H9 (cell line): ENCODE results near the gene RALGAPB. TPM values are rescaled to one million over a fixed set of nuclear protein-coding genes. Genes with fewer than 3 reads are reported as not detected.

ENCODE experiments used
- DNase-seq: peaks from one replicate; pipeline ENCODE4 v3.0.0-alpha.2; 2017
- H2AFZ ChIP-seq: one replicate; pipeline ENCODE4 v1.6.1; 2013; ENCODE audit warnings: mild to moderate bottlenecking, low read length, control low read depth, moderate library complexity
- H2AK5ac ChIP-seq: 2 replicates; pipeline ENCODE4 v1.6.1; 2013; ENCODE audit warnings: low read length, control low read depth, mixed read lengths; ENCODE audit not compliant: insufficient read length
- H2BK120ac ChIP-seq: one replicate; pipeline ENCODE4 v1.6.1; 2013; ENCODE audit warnings: low read depth, mild to moderate bottlenecking, low read length, control low read depth, inconsistent platforms; ENCODE audit not compliant: poor library complexity, severe bottlenecking
- H2BK12ac ChIP-seq: 2 replicates; pipeline ENCODE4 v1.6.1; 2013; ENCODE audit warnings: low read length, control low read depth, mixed read lengths, low read depth; ENCODE audit not compliant: insufficient read length
- H2BK15ac ChIP-seq: 2 replicates; pipeline ENCODE4 v1.6.1; 2013; ENCODE audit warnings: low read depth, low read length, control low read depth
- H2BK20ac ChIP-seq: one replicate; pipeline ENCODE4 v1.6.1; 2013; ENCODE audit warnings: low read depth, mild to moderate bottlenecking, low read length, control low read depth, inconsistent platforms; ENCODE audit not compliant: poor library complexity, severe bottlenecking
- H2BK5ac ChIP-seq: 2 replicates; pipeline ENCODE4 v1.6.1; 2013; ENCODE audit warnings: low read length, control low read depth, mixed read lengths; ENCODE audit not compliant: insufficient read length
- H3K14ac ChIP-seq: 2 replicates; pipeline ENCODE4 v1.6.1; 2013; ENCODE audit warnings: low read length, control low read depth; ENCODE audit not compliant: insufficient read depth
- H3K18ac ChIP-seq: 2 replicates; pipeline ENCODE4 v1.6.1; 2013; ENCODE audit warnings: low read depth, mild to moderate bottlenecking, mixed read lengths, low read length, control low read depth; ENCODE audit not compliant: insufficient read length
- H3K23ac ChIP-seq: 2 replicates; pipeline ENCODE4 v1.6.1; 2013; ENCODE audit warnings: low read length, control low read depth, mixed read lengths, low read depth; ENCODE audit not compliant: insufficient read length
- H3K23me2 ChIP-seq: 2 replicates; pipeline ENCODE4 v1.6.1; 2013; ENCODE audit warnings: low read depth, mild to moderate bottlenecking, mixed read lengths, low read length, control low read depth; ENCODE audit not compliant: insufficient read length, poor library complexity, severe bottlenecking
- H3K27ac ChIP-seq: 2 replicates; pipeline ENCODE4 v1.5.1; 2013; ENCODE audit warnings: low read length, control low read depth, mixed read lengths, low read depth; ENCODE audit not compliant: insufficient read length
- H3K27me3 ChIP-seq: 2 replicates; pipeline ENCODE4 v1.6.1; 2013; ENCODE audit warnings: low read length, control low read depth, inconsistent platforms; ENCODE audit not compliant: insufficient read depth
- H3K4ac ChIP-seq: 2 replicates; pipeline ENCODE4 v1.6.1; 2013; ENCODE audit warnings: low read depth, mild to moderate bottlenecking, control low read depth, inconsistent platforms, low read length, moderate library complexity
- H3K4me1 ChIP-seq: 2 replicates; pipeline ENCODE4 v1.6.1; 2013; ENCODE audit warnings: low read length, control low read depth, inconsistent platforms; ENCODE audit not compliant: insufficient read depth
- H3K4me2 ChIP-seq: 2 replicates; pipeline ENCODE4 v1.6.1; 2013; ENCODE audit warnings: low read length, control low read depth, mixed read lengths; ENCODE audit not compliant: insufficient read length, insufficient read depth
- H3K56ac ChIP-seq: 2 replicates; pipeline ENCODE4 v1.6.1; 2013; ENCODE audit warnings: low read depth, mild to moderate bottlenecking, mixed read lengths, low read length, control low read depth; ENCODE audit not compliant: insufficient read length
- H3K79me1 ChIP-seq: 2 replicates; pipeline ENCODE4 v1.6.1; 2013; ENCODE audit warnings: low read depth, mild to moderate bottlenecking, moderate library complexity, low read length, control low read depth, inconsistent platforms; ENCODE audit not compliant: insufficient read depth, poor library complexity, severe bottlenecking
- H3K79me2 ChIP-seq: 2 replicates; pipeline ENCODE4 v1.6.1; 2013; ENCODE audit warnings: low read length, control low read depth, inconsistent platforms; ENCODE audit not compliant: insufficient read depth
- H3K9ac ChIP-seq: 2 replicates; pipeline ENCODE4 v1.6.1; 2013; ENCODE audit warnings: low read length, control low read depth, mixed read lengths; ENCODE audit not compliant: insufficient read length; ENCODE audit errors: extremely low read depth
- H3K9me3 ChIP-seq: one replicate; pipeline ENCODE4 v1.6.1; 2013; ENCODE audit warnings: low read depth, low read length, inconsistent platforms; ENCODE audit not compliant: control insufficient read depth
- H3T11ph ChIP-seq: one replicate; pipeline ENCODE4 v1.6.1; 2013; ENCODE audit warnings: mild to moderate bottlenecking, low read length, control low read depth, inconsistent platforms
- H4K20me1 ChIP-seq: one replicate; pipeline ENCODE4 v1.6.1; 2013; ENCODE audit not compliant: control insufficient read depth, insufficient read length, insufficient read depth
- H4K5ac ChIP-seq: 2 replicates; pipeline ENCODE4 v1.6.1; 2013; ENCODE audit warnings: low read depth, mild to moderate bottlenecking, mixed read lengths, low read length, control low read depth; ENCODE audit not compliant: insufficient read length
- H4K8ac ChIP-seq: replicated peaks from 2 replicates; pipeline ENCODE4 v1.6.1; 2013; ENCODE audit warnings: low read length, control low read depth, mixed read lengths, low read depth; ENCODE audit not compliant: insufficient read length
- H4K91ac ChIP-seq: 2 replicates; pipeline ENCODE4 v1.6.1; 2013; ENCODE audit warnings: low read depth, mild to moderate bottlenecking, moderate library complexity, mixed read lengths, low read length, control low read depth; ENCODE audit not compliant: insufficient read length
- H3K27ac Mint-ChIP-seq, 3 experiments: 2 replicates in 2 of 3; 3 replicates in 1 of 3; pipeline ENCODE4 v1.8.0; 2020 to 2021; ENCODE audit warnings: mixed read lengths in 3 of 3, mild to moderate bottlenecking in 1 of 3, moderate library complexity in 1 of 3
- H3K27me3 Mint-ChIP-seq: 2 replicates; pipeline ENCODE4 v1.8.0; 2021; ENCODE audit warnings: low read depth, mild to moderate bottlenecking, moderate library complexity, mixed read lengths
- H3K36me3 Mint-ChIP-seq, 3 experiments: 2 replicates in 2 of 3; 3 replicates in 1 of 3; pipeline ENCODE4 v1.8.0; 2020 to 2021; ENCODE audit warnings: low read depth in 3 of 3, mixed read lengths in 3 of 3; ENCODE audit not compliant: insufficient read depth in 1 of 3
- H3K4me1 Mint-ChIP-seq, 2 experiments: 2 replicates each; pipeline ENCODE4 v1.8.0; 2020; ENCODE audit warnings: mixed read lengths in 2 of 2
- H3K4me3 Mint-ChIP-seq, 2 experiments: 2 replicates in 1 of 2; 3 replicates in 1 of 2; pipeline ENCODE4 v1.8.0; 2020 to 2021; ENCODE audit warnings: mild to moderate bottlenecking in 2 of 2, mixed read lengths in 2 of 2, moderate library complexity in 1 of 2
- H3K9me3 Mint-ChIP-seq, 2 experiments: 2 replicates in 1 of 2; 3 replicates in 1 of 2; pipeline ENCODE4 v1.8.0; 2020; ENCODE audit warnings: mild to moderate bottlenecking in 2 of 2, mixed read lengths in 2 of 2, moderate library complexity in 1 of 2
- CTCF ChIP-seq: fragments of 200-600 bp; sonication (generic); conservative IDR thresholded peaks from 3 replicates; pipeline ENCODE4 v1.8.0; 2021; ENCODE audit warnings: antibody characterized with exemption, mild to moderate bottlenecking
- WGBS: extraction: QIAGEN DNeasy Blood & Tissue Kit; methylation state at CpG from one replicate; pipeline ENCODE4 v1.1.7; 2013; ENCODE audit warnings: missing lambda C conversion rate, low lambda C conversion rate, mixed read lengths; ENCODE audit not compliant: insufficient read length; ENCODE audit errors: extremely low coverage; 5-methylcytosine and 5-hydroxymethylcytosine counted together
- total RNA-seq: library from RNA; stranded (reverse); gene quantifications from 2 replicates; pipeline ENCODE4 v1.2.1, GENCODE V29; 2021

The RALGAPB gene
- total RNA-seq, 1 experiment from 2014 or later = 28.5 TPM

DNA sequence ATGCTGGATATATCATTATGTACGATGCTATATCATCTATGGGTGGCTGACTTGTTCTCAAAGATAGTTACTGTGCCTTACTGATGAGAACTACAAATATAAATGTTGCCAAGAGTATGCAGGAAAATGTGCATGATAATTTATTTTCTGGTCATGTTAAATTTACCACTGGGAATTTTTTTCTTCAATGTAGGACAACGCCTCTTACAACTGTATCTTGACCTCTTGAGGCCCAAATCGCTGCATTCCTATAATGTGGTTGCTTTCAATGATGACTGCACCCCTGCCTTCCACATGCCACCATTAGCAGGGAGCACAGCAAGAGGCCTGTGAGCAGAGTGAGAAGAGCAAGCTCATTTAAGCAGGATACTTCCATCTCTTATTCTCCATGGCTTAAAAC, 5.7 kb upstream of the RALGAPB start:
- H3K36me3 Mint-ChIP-seq = no peaks in the 10 kb centered on the region

More for the DNA sequence above, 5.7 kb upstream of the RALGAPB start:
- H4K91ac ChIP-seq = no peak overlapping the region
- H4K5ac ChIP-seq = no peak overlapping the region
- no peak overlapping the region for H2BK120ac ChIP-seq
- H3K27ac ChIP-seq = no peak overlapping the region
- WGBS = no CpG with 5 or more reads among the region's 3 CpGs
- H2AK5ac ChIP-seq = no peak overlapping the region
- H2BK20ac ChIP-seq = no peak overlapping the region
- H3K23ac ChIP-seq = no peak overlapping the region
- H4K8ac ChIP-seq = no peak overlapping the region
- no peak overlapping the region for H3T11ph ChIP-seq
- H2BK5ac ChIP-seq = no peak overlapping the region
- no peak overlapping the region for H3K4me2 ChIP-seq
- H3K56ac ChIP-seq = no peak overlapping the region
- no peak overlapping the region for H2BK15ac ChIP-seq
- no peak overlapping the region for H3K9ac ChIP-seq
- H3K27me3 Mint-ChIP-seq = peaks cover 3% of the 10 kb centered on the region; the same call in 1 of the 2 replicates
- H3K27me3 ChIP-seq = no peaks in the 10 kb centered on the region
- no peak overlapping the region for H3K18ac ChIP-seq
- H4K20me1 ChIP-seq = no peaks in the 10 kb centered on the region
- no peak overlapping the region for H3K4me3 Mint-ChIP-seq
- peaks cover 4% of the 10 kb centered on the region in 2 experiments; a peak in 3 of 5 replicates for H3K9me3 Mint-ChIP-seq
- no peak overlapping the region for H2BK12ac ChIP-seq
- no peaks in the 10 kb centered on the region for H3K23me2 ChIP-seq
- H3K14ac ChIP-seq = no peak overlapping the region
- TF ChIP-seq CTCF = no peak
- no peak overlapping the region for H2AFZ ChIP-seq
- no peaks in the 10 kb centered on the region for H3K79me1 ChIP-seq
- H3K4ac ChIP-seq = no peak overlapping the region
- no peak overlapping the region for H3K27ac Mint-ChIP-seq
- no peaks in the 10 kb centered on the region for H3K9me3 ChIP-seq
- H3K4me1 Mint-ChIP-seq = peaks cover 4% of the 10 kb centered on the region in 2 experiments
- no peaks in the 10 kb centered on the region for H3K4me1 ChIP-seq
- no peaks in the 10 kb centered on the region for H3K79me2 ChIP-seq
- DNase-seq = no peak
